SK-N-SH (cell line): ENCODE measurements around the gene UMODL1. TPM values are rescaled to one million over a fixed set of nuclear protein-coding genes. Genes with fewer than 3 reads are reported as not detected.
"Not testable (repeated sequence)": the region's sequence is repeated elsewhere in the genome, so short reads cannot be mapped to it uniquely, and the experiment has no call there.

Experiments
- CTCF ChIA-PET: fragments of 300-600, 350-600 bp; formaldehyde crosslinking; extraction: SDS; loops from one replicate; lab custom pipeline; 2021; lab: Yijun Ruan, JAX
- POLR2A ChIA-PET: fragments of 350-600 bp; sonication (Branson Sonifier 250); formaldehyde crosslinking; extraction: SDS; loops from one replicate; lab custom pipeline; 2020; ENCODE audit warnings: antibody characterized with exemption, inconsistent platforms; lab: Yijun Ruan, JAX
- DNase-seq: peaks from one replicate; pipeline ENCODE4 v3.0.0; 2012
- H2AFZ ChIP-seq: fragments of 200-600 bp; sonication (generic); 2 replicates; pipeline ENCODE4 v1.8.1; 2016; ENCODE audit warnings: antibody characterized with exemption, mild to moderate bottlenecking, low read depth
- H3F3A ChIP-seq: fragments of 200-600 bp; sonication (generic); replicated peaks from 2 replicates; pipeline ENCODE3; 2016; ENCODE audit warnings: antibody characterized with exemption, mild to moderate bottlenecking; ENCODE audit not compliant: insufficient read depth
- H3K27ac ChIP-seq, 2 experiments: fragments of 200-500 bp in 1 of 2; fragments of 200-600 bp in 1 of 2; sonication (Bioruptor generic) in 1 of 2; sonication (generic), shearing (Covaris generic) in 1 of 2; 2 replicates each; pipeline versions ENCODE4 v1.5.1 to v1.6.1; 2014 to 2016; ENCODE audit warnings: low read depth in 2 of 2, inconsistent platforms in 1 of 2, low read length in 1 of 2, mild to moderate bottlenecking in 1 of 2, mixed read lengths in 1 of 2
- H3K27me3 ChIP-seq: fragments of 200-600 bp; sonication (generic), shearing (Covaris generic); 2 replicates; pipeline ENCODE4 v1.6.1; 2016; ENCODE audit warnings: mixed run types; ENCODE audit not compliant: insufficient read depth
- H3K36me3 ChIP-seq, 2 experiments: fragments of 200-500 bp in 1 of 2; fragments of 200-600 bp in 1 of 2; sonication (Bioruptor generic) in 1 of 2; sonication (generic) in 1 of 2; replicated peaks in 1 of 2; 2 replicates each; pipeline versions ENCODE3 to v1.5.1; 2014 to 2016; ENCODE audit warnings: low read length in 1 of 2, mild to moderate bottlenecking in 1 of 2; ENCODE audit not compliant: insufficient read depth in 2 of 2, control insufficient read depth in 1 of 2
- H3K4me1 ChIP-seq, 2 experiments: fragments of 200-500 bp in 1 of 2; fragments of 200-600 bp in 1 of 2; sonication (Bioruptor generic) in 1 of 2; sonication (generic), shearing (Covaris generic) in 1 of 2; 2 replicates each; pipeline versions ENCODE4 v1.5.1 to v1.6.1; 2014 to 2016; ENCODE audit warnings: low read depth in 1 of 2, low read length in 1 of 2, mixed run types in 1 of 2; ENCODE audit not compliant: insufficient read depth in 2 of 2, control insufficient read depth in 1 of 2
- H3K4me2 ChIP-seq: fragments of 200-600 bp; sonication (generic), shearing (Covaris generic); 2 replicates; pipeline ENCODE4 v1.6.1; 2017; ENCODE audit warnings: mixed run types
- H3K4me3 ChIP-seq, 2 experiments: fragments of 200-500 bp in 1 of 2; fragments of 200-600 bp in 1 of 2; sonication (Bioruptor generic) in 1 of 2; sonication (generic), shearing (Covaris generic) in 1 of 2; 2 replicates each; pipeline versions ENCODE4 v1.5.1 to v1.8.1; 2014 to 2016; ENCODE audit warnings: low read depth in 2 of 2, inconsistent platforms in 1 of 2, low read length in 1 of 2, mild to moderate bottlenecking in 1 of 2, mixed read lengths in 1 of 2, moderate library complexity in 1 of 2
- H3K79me2 ChIP-seq: fragments of 200-600 bp; sonication (generic); 2 replicates; pipeline ENCODE4 v1.8.1; 2017; ENCODE audit warnings: mild to moderate bottlenecking; ENCODE audit not compliant: insufficient read depth
- H3K9ac ChIP-seq: fragments of 200-600 bp; sonication (generic); 2 replicates; pipeline ENCODE4 v1.6.1; 2017; ENCODE audit warnings: mixed run types
- H3K9me2 ChIP-seq: fragments of 200-600 bp; sonication (generic); 2 replicates; pipeline ENCODE4 v1.6.1; 2017; ENCODE audit warnings: mixed run types
- H3K9me3 ChIP-seq: fragments of 200-600 bp; sonication (generic); 2 replicates; pipeline ENCODE4 v1.6.1; 2017; ENCODE audit warnings: mixed run types, mild to moderate bottlenecking, moderate library complexity
- H4K20me1 ChIP-seq: fragments of 200-600 bp; sonication (generic); 2 replicates; pipeline ENCODE4 v1.6.1; 2017; ENCODE audit warnings: mild to moderate bottlenecking, mixed run types; ENCODE audit not compliant: insufficient read depth
- EZH2phosphoT487 ChIP-seq: fragments of 200-600 bp; sonication (generic); IDR thresholded peaks from 2 replicates; pipeline ENCODE4 v1.6.1; 2017; ENCODE audit warnings: low read depth, mixed run types, mild to moderate bottlenecking, antibody characterized with exemption, moderate library complexity, borderline replicate concordance
- FOXM1 ChIP-seq: IDR thresholded peaks from 2 replicates; pipeline ENCODE4 v1.4.0; 2012; ENCODE audit warnings: low read depth, mild to moderate bottlenecking
- GATA2 ChIP-seq: sonication (generic); formaldehyde crosslinking; IDR thresholded peaks from 2 replicates; pipeline ENCODE4 v1.5.0; 2020; ENCODE audit warnings: mild to moderate bottlenecking, missing genetic modification reagents
- JUND ChIP-seq: IDR thresholded peaks from 2 replicates; pipeline ENCODE4 v1.4.0; 2012
- MEF2A ChIP-seq: IDR thresholded peaks from 2 replicates; pipeline ENCODE4 v1.4.0; 2012; ENCODE audit warnings: low read depth, borderline replicate concordance
- NFIC ChIP-seq: IDR thresholded peaks from 2 replicates; pipeline ENCODE4 v1.4.0; 2012; ENCODE audit warnings: borderline replicate concordance
- NRF1 ChIP-seq: IDR thresholded peaks from 2 replicates; pipeline ENCODE4 v1.6.1; 2012; ENCODE audit warnings: low read depth, mild to moderate bottlenecking, low read length
- PBX3 ChIP-seq: IDR thresholded peaks from 2 replicates; pipeline ENCODE4; 2012
- POLR2AphosphoS5 ChIP-seq: IDR thresholded peaks from 2 replicates; pipeline ENCODE4 v1.6.1; 2012; ENCODE audit warnings: low read depth, low read length
- RAD21 ChIP-seq: IDR thresholded peaks from 2 replicates; pipeline ENCODE4 v1.6.1; 2012; ENCODE audit warnings: mild to moderate bottlenecking, low read length
- RCOR1 ChIP-seq: fragments of 150-350 bp; IDR thresholded peaks from 2 replicates; pipeline ENCODE4 v1.6.1; 2017; ENCODE audit warnings: antibody characterized with exemption, low read length
- REST ChIP-seq: IDR thresholded peaks from 2 replicates; pipeline ENCODE4 v1.6.1; 2012; ENCODE audit warnings: mild to moderate bottlenecking, low read depth, low read length, moderate library complexity
- RFX5 ChIP-seq: IDR thresholded peaks from 2 replicates; pipeline ENCODE4 v1.6.1; 2012; ENCODE audit warnings: mild to moderate bottlenecking, improper control_type of control experiment, low read length
- RXRA ChIP-seq: IDR thresholded peaks from 2 replicates; pipeline ENCODE4 v1.4.0; 2012; ENCODE audit warnings: low read depth, mild to moderate bottlenecking, borderline replicate concordance
- SIN3A ChIP-seq: IDR thresholded peaks from 2 replicates; pipeline ENCODE4 v1.6.1; 2012; ENCODE audit warnings: low read depth, mild to moderate bottlenecking, low read length, moderate library complexity, borderline replicate concordance
- SMC3 ChIP-seq: IDR thresholded peaks from 2 replicates; pipeline ENCODE4 v1.6.1; 2012; ENCODE audit warnings: low read depth, low read length, improper control_type of control experiment
- TAF1 ChIP-seq: IDR thresholded peaks from 2 replicates; pipeline ENCODE4 v1.6.1; 2012; ENCODE audit warnings: low read depth, mild to moderate bottlenecking, low read length, moderate library complexity, borderline replicate concordance
- TCF12 ChIP-seq: IDR thresholded peaks from 2 replicates; pipeline ENCODE4 v1.4.0; 2012
- TEAD4 ChIP-seq: IDR thresholded peaks from 2 replicates; pipeline ENCODE4 v1.4.0; 2012; ENCODE audit warnings: mild to moderate bottlenecking, borderline replicate concordance; ENCODE audit not compliant: insufficient read depth
- WGBS: methylation state at CpG from one replicate; pipeline ENCODE4 v1.1.6; 2017; ENCODE audit warnings: low lambda C conversion rate; 5-methylcytosine and 5-hydroxymethylcytosine counted together
- polyA plus RNA-seq, 3 experiments: library from polyadenylated mRNA; depleted of rRNA; stranded (reverse); fragments of >200 nt; gene quantifications; 2 replicates each; pipeline ENCODE4 v1.2.3, GENCODE V29; 2012

UMODL1 gene
- polyA plus RNA-seq, 1 of the 3 experiments (the other 2 are of a cell fraction), result not detected

DNA sequence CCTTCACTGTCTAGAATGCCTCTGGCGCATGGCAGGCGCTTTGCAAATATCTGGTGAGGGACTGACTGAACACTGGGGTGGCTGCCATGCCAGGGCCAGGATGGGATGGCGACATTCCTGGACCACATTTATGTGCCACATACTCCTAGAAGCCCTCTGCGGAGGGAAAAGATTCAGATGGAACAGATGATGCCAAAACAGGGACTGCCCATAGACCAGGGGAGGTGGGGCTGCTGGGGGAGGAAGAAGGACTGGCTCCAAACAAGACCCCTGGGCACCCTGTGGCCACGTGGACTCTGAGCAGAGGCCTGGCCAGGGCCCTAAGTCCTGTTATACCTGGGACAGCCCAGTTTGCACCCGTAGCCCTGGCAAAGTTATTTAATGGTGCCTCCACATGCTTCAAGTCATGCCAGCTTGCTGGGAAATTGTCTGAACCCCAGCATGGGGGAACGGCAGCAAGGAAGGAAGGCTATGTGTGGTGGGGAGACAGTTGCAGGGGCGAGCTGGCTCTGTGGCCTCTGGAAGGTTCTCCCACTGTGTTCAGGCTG, 44.1 kb downstream of the UMODL1 start:
- Histone ChIP-seq H3K4me1 (peaks cover 0 to 22% of the 10 kb centered on the region in 2 experiments; a peak in 1 of 4 replicates), H3K27ac (no peak overlapping the region), H3K4me3 (no peak overlapping the region), H3K9ac (no peak overlapping the region), H2AFZ (no peak overlapping the region), H3F3A (peaks cover 10% of the 10 kb centered on the region), H3K4me2 (no peak overlapping the region), H3K27me3 (peaks cover 10% of the 10 kb centered on the region), H3K79me2 (no peaks in the 10 kb centered on the region), H3K9me2 (no peaks in the 10 kb centered on the region), H3K9me3 (no peaks in the 10 kb centered on the region), H3K36me3 (no peaks in the 10 kb centered on the region), H4K20me1 (no peaks in the 10 kb centered on the region)
- WGBS, result 88% methylated on average over 7 of the region's 8 CpGs
- CTCF ChIA-PET, result interaction anchor here (1.5 to 3.9 kb wide), 5 partner anchors 7 to 503 kb away, joined by 3 to 46 read pairs (median 12); no protein-coding TSS in a partner anchor
- TF ChIP-seq POLR2AphosphoS5, result no peak
- no peak for TF ChIP-seq NFIC
- no peak for TF ChIP-seq TCF12
- no peak for TF ChIP-seq RAD21
- no peak for TF ChIP-seq NRF1
- no peak for TF ChIP-seq RFX5
- TF ChIP-seq REST, result no peak
- no peak for TF ChIP-seq GATA2
- TF ChIP-seq SIN3A, result no peak
- no peak for TF ChIP-seq TAF1
- no peak for TF ChIP-seq RCOR1
- no peak for TF ChIP-seq MEF2A
- TF ChIP-seq JUND, result no peak
- TF ChIP-seq TEAD4, result no peak
- no peak for TF ChIP-seq SMC3
- no peak for TF ChIP-seq PBX3
- TF ChIP-seq EZH2phosphoT487, result no peak
- no peak for TF ChIP-seq FOXM1
- no peak for TF ChIP-seq RXRA
- POLR2A ChIA-PET, result no interaction called here
- DNase-seq, result no peak

GRCh38 chr21:42116551-42116950, 45.4 kb downstream of the UMODL1 start:
- POLR2A ChIA-PET, DNase-seq, H3K9me2 ChIP-seq, H4K20me1 ChIP-seq, H3K9me3 ChIP-seq, H3K79me2 ChIP-seq, H3K4me3 ChIP-seq, H2AFZ ChIP-seq, H3K9ac ChIP-seq, H3K27ac ChIP-seq, H3F3A ChIP-seq, H3K36me3 ChIP-seq, H3K4me2 ChIP-seq: not testable (repeated sequence)
- 64% methylated on average over 6 of the region's 6 CpGs for WGBS
- Histone ChIP-seq H3K27me3 (peaks cover 19% of the 10 kb centered on the region), H3K4me1 (peaks cover 0 to 29% of the 10 kb centered on the region in 2 experiments; a peak in 1 of 4 replicates)
- CTCF ChIA-PET, result interaction anchor here (0.7 to 3.9 kb wide), 32 partner anchors 8 to 504 kb away, joined by 3 to 56 read pairs (median 5); no protein-coding TSS in a partner anchor
